Measurements from ENCODE around the gene SETDB1. TPM values are rescaled to one million over a fixed set of nuclear protein-coding genes. Genes with fewer than 3 reads are reported as not detected.
"Not testable (repeated sequence)": the region's sequence is repeated elsewhere in the genome, so short reads cannot be mapped to it uniquely, and the experiment has no call there.

The SETDB1 gene
- 23.5 and 49.2 TPM in 2 replicates for total RNA-seq (2014; rRNA removed; shearing (Covaris generic); ENCODE audit: low replicate concordance)

- peak; percentile 99 for DNase-seq
- no peaks in the 10 kb centered on the region for H3K27me3 ChIP-seq
- peaks cover 15% of the 10 kb centered on the region for H3K9me3 ChIP-seq
- peak within 1 kb of the TSS; percentile 93 for H3K4me3 ChIP-seq
- H3K36me3 ChIP-seq: peaks cover 42% of the 10 kb centered on the region
These were observed at the start of gene SETDB1 for GRCh38 chr1:150926097-150926741. SETDB1 (plus strand) TSS chr1:150926363; CDS start chr1:150927715, 1,352 bp downstream.

GRCh38 chr1:150878931-150879330 is 47.2 kb upstream of the SETDB1 start:
- H3K4me3 ChIP-seq, H3K9me3 ChIP-seq, H3K36me3 ChIP-seq, H3K27me3 ChIP-seq, DNase-seq: not testable (repeated sequence)

- H3K4me3 ChIP-seq: no peak overlapping the region
- no peaks in the 10 kb centered on the region for H3K36me3 ChIP-seq
- no peaks in the 10 kb centered on the region for H3K27me3 ChIP-seq
- no peaks in the 10 kb centered on the region for H3K9me3 ChIP-seq
- peak; percentile 68 for DNase-seq
These were observed 44.7 kb upstream of the SETDB1 start for GRCh38 chr1:150881331-150882070.

- not testable (repeated sequence) for H3K36me3 ChIP-seq, DNase-seq, H3K27me3 ChIP-seq
These were observed 43.0 kb upstream of the SETDB1 start for GRCh38 chr1:150883121-150883520.

GRCh38 chr1:150887018-150887417 is 39.1 kb upstream of the SETDB1 start, which contains the start of gene CTXND2:
CTXND2 (plus strand) TSS chr1:150887136; CDS start chr1:150912315, 25,179 bp downstream.
- no peak for DNase-seq
- H3K36me3 ChIP-seq: no peaks in the 10 kb centered on the region
- H3K9me3 ChIP-seq: no peaks in the 10 kb centered on the region
- no peaks in the 10 kb centered on the region for H3K27me3 ChIP-seq
- no peak within 1 kb of the TSS for H3K4me3 ChIP-seq

More at GRCh38 chr1:150883121-150883520, 43.0 kb upstream of the SETDB1 start:
- not testable (repeated sequence) for H3K4me3 ChIP-seq, H3K9me3 ChIP-seq

- no peak overlapping the region for H3K4me3 ChIP-seq
- no peak for DNase-seq
- no peaks in the 10 kb centered on the region for H3K36me3 ChIP-seq
- H3K9me3 ChIP-seq: no peaks in the 10 kb centered on the region
- no peaks in the 10 kb centered on the region for H3K27me3 ChIP-seq
These were observed 37.4 kb upstream of the SETDB1 start for GRCh38 chr1:150888727-150889126.

GRCh38 chr1:150890033-150890416 is 36.1 kb upstream of the SETDB1 start:
- no peaks in the 10 kb centered on the region for H3K27me3 ChIP-seq
- no peak overlapping the region for H3K4me3 ChIP-seq
- H3K9me3 ChIP-seq: no peaks in the 10 kb centered on the region
- no peaks in the 10 kb centered on the region for H3K36me3 ChIP-seq
- DNase-seq: no peak

- Histone ChIP-seq H3K9me3 (no peaks in the 10 kb centered on the region), H3K36me3 (no peaks in the 10 kb centered on the region), H3K27me3 (no peaks in the 10 kb centered on the region), H3K4me3 (no peak overlapping the region)
- DNase-seq: no peak
These were observed 32.7 kb upstream of the SETDB1 start for GRCh38 chr1:150893336-150893913.

GRCh38 chr1:150895618-150896017 is 30.5 kb upstream of the SETDB1 start:
- peaks cover 4% of the 10 kb centered on the region; the same call in 1 of the 2 replicates for H3K9me3 ChIP-seq
- no peaks in the 10 kb centered on the region for H3K36me3 ChIP-seq
- H3K27me3 ChIP-seq: no peaks in the 10 kb centered on the region
- H3K4me3 ChIP-seq: no peak overlapping the region
- peak; percentile 73 for DNase-seq

GRCh38 chr1:150899795-150900194 is 26.4 kb upstream of the SETDB1 start:
- not testable (repeated sequence) for H3K4me3 ChIP-seq, DNase-seq, H3K9me3 ChIP-seq, H3K36me3 ChIP-seq, H3K27me3 ChIP-seq

- no peak overlapping the region for H3K4me3 ChIP-seq
- H3K27me3 ChIP-seq: no peaks in the 10 kb centered on the region
- peaks cover 4% of the 10 kb centered on the region; the same call in 1 of the 2 replicates for H3K9me3 ChIP-seq
- no peaks in the 10 kb centered on the region for H3K36me3 ChIP-seq
- no peak for DNase-seq
These were observed 23.8 kb upstream of the SETDB1 start for GRCh38 chr1:150902346-150902745.

- DNase-seq: no peak
- no peak overlapping the region for H3K4me3 ChIP-seq
These were observed 23.4 kb upstream of the SETDB1 start for GRCh38 chr1:150902751-150903150.

GRCh38 chr1:150905301-150905700 is 20.9 kb upstream of the SETDB1 start:
- no peaks in the 10 kb centered on the region for H3K27me3 ChIP-seq
- H3K36me3 ChIP-seq: no peaks in the 10 kb centered on the region
- no peak for DNase-seq
- H3K9me3 ChIP-seq: peaks cover 2% of the 10 kb centered on the region; the same call in 1 of the 2 replicates
- no peak overlapping the region for H3K4me3 ChIP-seq

More at GRCh38 chr1:150902751-150903150, 23.4 kb upstream of the SETDB1 start:
- no peaks in the 10 kb centered on the region for H3K36me3 ChIP-seq
- peaks cover 4% of the 10 kb centered on the region; the same call in 1 of the 2 replicates for H3K9me3 ChIP-seq
- no peaks in the 10 kb centered on the region for H3K27me3 ChIP-seq

- H3K4me3 ChIP-seq: no peak overlapping the region
- no peaks in the 10 kb centered on the region for H3K27me3 ChIP-seq
- no peaks in the 10 kb centered on the region for H3K36me3 ChIP-seq
- H3K9me3 ChIP-seq: peaks cover 2% of the 10 kb centered on the region; the same call in 1 of the 2 replicates
- no peak for DNase-seq
These were observed 19.8 kb upstream of the SETDB1 start for GRCh38 chr1:150906329-150906728.

- Histone ChIP-seq H3K9me3 (peaks cover 2% of the 10 kb centered on the region; the same call in 1 of the 2 replicates), H3K4me3 (no peak overlapping the region), H3K36me3 (no peaks in the 10 kb centered on the region), H3K27me3 (no peaks in the 10 kb centered on the region)
- DNase-seq: no peak
These were observed 19.4 kb upstream of the SETDB1 start for GRCh38 chr1:150906813-150907212.

GRCh38 chr1:150909585-150910180 is 16.5 kb upstream of the SETDB1 start:
- DNase-seq: no peak
- H3K36me3 ChIP-seq: no peaks in the 10 kb centered on the region
- H3K9me3 ChIP-seq: peaks cover 2% of the 10 kb centered on the region; the same call in 1 of the 2 replicates
- no peaks in the 10 kb centered on the region for H3K27me3 ChIP-seq
- H3K4me3 ChIP-seq: no peak overlapping the region

GRCh38 chr1:150912623-150913022 is 13.5 kb upstream of the SETDB1 start:
- DNase-seq: no peak
- H3K9me3 ChIP-seq: peaks cover 2% of the 10 kb centered on the region; the same call in 1 of the 2 replicates
- no peak overlapping the region for H3K4me3 ChIP-seq
- H3K27me3 ChIP-seq: no peaks in the 10 kb centered on the region
- H3K36me3 ChIP-seq: no peaks in the 10 kb centered on the region

Measured in MG63 (cell line).